ENCODE measurements around the gene SLC25A21.

- TF ChIP-seq EZH2 (IDR thresholded peaks at IDR 0.05), result no peak
- TF ChIP-seq POLR2AphosphoS5 (IDR thresholded peaks at IDR 0.05; ENCODE audit: borderline replicate concordance, low read depth, low read length), result no peak
These were observed 14.5 kb upstream of the SLC25A21 start for GRCh38 chr14:37186865-37187264.

Data from SK-N-MC (cell line).